Fibroblast of the aortic adventitia (primary cell): Measurements from ENCODE around the gene MOGAT3. TPM values are rescaled to one million over a fixed set of nuclear protein-coding genes. Genes with fewer than 3 reads are reported as not detected.

ENCODE experiments used
- DNase-seq: peaks from one replicate; pipeline ENCODE4 v3.0.0-alpha.2; 2010; ENCODE audit warnings: low read depth
- H3K4me3 ChIP-seq: 2 replicates; pipeline ENCODE4 v1.5.1; 2011; ENCODE audit warnings: low read depth, mild to moderate bottlenecking, control low read depth, low read length, moderate library complexity
- total RNA-seq: library from RNA; depleted of rRNA; stranded (reverse); fragments of >200 nt; gene quantifications from 2 replicates; pipeline ENCODE4 v1.2.3, GENCODE V29; 2012; ENCODE audit warnings: low replicate concordance
- TF ChIP-seq, protein P1 (sequence below): IDR thresholded peaks from 2 replicates; pipeline ENCODE4 v1.5.1; 2011; ENCODE audit warnings: mild to moderate bottlenecking, low read length, control low read depth, inconsistent platforms; ENCODE audit not compliant: insufficient read depth

Gene MOGAT3
- total RNA-seq, 1 donor: not detected

DNA sequence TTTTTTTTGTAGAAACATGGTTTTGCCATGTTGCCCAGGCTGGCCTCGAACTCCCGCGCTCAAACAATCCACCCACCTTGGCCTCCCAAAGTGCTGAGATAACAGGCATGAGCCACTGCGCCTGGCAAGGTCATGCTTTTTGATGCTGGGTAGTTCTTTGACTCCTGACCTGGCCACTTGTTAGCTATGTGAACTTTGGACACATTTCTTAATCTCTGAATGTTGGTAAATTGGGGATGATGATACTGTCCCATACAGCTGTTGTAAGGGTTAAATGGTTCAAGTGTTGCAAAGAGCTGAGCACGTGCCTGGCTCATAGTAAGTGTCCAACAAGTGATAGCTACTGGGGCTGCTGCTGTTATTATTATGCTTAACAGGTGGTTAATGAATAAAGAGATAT lies 19.5 kb upstream of the MOGAT3 start:
- TF ChIP-seq, protein P1, sequence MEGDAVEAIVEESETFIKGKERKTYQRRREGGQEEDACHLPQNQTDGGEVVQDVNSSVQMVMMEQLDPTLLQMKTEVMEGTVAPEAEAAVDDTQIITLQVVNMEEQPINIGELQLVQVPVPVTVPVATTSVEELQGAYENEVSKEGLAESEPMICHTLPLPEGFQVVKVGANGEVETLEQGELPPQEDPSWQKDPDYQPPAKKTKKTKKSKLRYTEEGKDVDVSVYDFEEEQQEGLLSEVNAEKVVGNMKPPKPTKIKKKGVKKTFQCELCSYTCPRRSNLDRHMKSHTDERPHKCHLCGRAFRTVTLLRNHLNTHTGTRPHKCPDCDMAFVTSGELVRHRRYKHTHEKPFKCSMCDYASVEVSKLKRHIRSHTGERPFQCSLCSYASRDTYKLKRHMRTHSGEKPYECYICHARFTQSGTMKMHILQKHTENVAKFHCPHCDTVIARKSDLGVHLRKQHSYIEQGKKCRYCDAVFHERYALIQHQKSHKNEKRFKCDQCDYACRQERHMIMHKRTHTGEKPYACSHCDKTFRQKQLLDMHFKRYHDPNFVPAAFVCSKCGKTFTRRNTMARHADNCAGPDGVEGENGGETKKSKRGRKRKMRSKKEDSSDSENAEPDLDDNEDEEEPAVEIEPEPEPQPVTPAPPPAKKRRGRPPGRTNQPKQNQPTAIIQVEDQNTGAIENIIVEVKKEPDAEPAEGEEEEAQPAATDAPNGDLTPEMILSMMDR: no peak

GRCh38 chr7:101218236-101219125 lies 17.6 kb upstream of the MOGAT3 start:
- peak overlapping the region; percentile 78 for H3K4me3 ChIP-seq
- TF ChIP-seq, protein P1: no peak
- DNase-seq: peak; percentile 25

More for the DNA sequence above, 19.5 kb upstream of the MOGAT3 start:
- no peak for DNase-seq
- H3K4me3 ChIP-seq: no peak overlapping the region

DNA sequence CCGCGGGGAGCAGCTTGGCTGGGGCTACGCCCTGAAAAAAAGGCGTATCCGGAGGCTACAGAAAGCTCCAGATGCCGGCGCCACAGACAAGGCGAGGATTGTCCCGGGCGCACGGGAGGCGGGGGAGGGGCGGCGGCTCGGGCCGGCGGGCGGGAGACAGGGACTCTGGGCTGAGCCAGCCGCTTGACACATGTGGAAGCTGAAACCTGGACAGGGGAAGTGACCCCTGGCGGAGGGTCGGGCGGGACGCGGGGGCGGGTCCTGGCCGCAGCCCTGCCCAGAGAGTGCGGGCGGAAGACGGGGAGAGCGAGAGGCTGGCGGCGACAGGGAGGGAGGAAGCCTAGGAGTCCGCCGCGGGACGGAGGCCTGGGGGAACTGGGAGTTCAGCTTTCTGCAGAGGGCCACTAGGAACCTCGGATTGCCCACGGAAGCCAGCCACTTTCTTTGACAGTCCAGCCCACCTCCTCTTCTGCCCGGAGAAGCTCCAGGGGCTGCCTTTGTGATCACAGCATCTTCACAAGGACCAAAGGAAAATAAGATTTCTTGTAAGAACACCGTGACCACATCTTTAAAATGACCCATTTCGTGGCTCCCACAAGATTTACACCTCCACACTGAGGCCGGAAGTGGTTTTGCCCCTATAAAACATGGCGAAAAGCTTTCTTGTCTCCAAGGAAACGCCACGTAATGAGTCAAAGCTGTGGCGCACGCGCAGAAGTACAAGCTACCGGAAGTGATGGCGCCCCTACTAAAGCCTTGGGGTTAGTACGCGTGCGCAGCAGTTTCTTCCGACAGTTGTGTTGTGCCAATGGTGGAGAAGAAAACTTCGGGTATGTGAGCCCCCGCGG lies 16.8 kb upstream of the MOGAT3 start, which contains the start of the genes PLOD3 and ZNHIT1:
PLOD3 (minus strand) TSS at position 194 of the 848 bp plus-strand sequence. CDS start 307 bp downstream, outside the sequence.
ZNHIT1 (plus strand) TSS at position 778 of the 848 bp plus-strand sequence; CDS start at position 809, 31 bp downstream.
- peak; percentile 99 for DNase-seq
- TF ChIP-seq, protein P1: peak; percentile 6
- peak within 1 kb of the TSS; percentile 88 for H3K4me3 ChIP-seq

DNA sequence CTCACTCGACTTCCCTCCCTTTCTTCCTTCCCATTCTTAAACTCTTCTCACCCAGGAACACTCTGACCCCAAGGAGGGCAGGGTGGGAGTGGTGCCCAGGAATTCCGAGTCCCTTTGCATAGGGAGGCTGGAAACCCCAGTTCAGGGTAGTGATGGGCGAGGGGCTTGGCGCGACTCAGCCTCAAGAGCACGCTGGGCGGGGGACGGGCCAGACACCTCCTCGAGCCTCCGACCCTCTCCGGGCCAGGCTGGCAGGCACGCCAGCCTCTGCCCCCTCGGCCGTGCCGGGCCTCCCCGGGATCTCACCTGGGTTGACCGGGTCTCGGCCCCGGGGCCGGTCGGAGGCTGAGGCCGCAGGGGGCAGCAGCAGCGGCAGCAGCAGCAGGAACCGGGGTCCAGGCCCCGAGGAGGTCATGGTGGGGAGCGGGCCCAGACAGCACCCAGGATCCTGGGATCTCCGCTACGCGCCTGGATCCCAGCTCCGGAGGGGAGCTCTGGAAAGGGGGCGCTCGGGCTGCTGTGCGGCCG lies 16.1 kb upstream of the MOGAT3 start:
- TF ChIP-seq, protein P1: no peak
- peak; percentile 17 for DNase-seq

DNA sequence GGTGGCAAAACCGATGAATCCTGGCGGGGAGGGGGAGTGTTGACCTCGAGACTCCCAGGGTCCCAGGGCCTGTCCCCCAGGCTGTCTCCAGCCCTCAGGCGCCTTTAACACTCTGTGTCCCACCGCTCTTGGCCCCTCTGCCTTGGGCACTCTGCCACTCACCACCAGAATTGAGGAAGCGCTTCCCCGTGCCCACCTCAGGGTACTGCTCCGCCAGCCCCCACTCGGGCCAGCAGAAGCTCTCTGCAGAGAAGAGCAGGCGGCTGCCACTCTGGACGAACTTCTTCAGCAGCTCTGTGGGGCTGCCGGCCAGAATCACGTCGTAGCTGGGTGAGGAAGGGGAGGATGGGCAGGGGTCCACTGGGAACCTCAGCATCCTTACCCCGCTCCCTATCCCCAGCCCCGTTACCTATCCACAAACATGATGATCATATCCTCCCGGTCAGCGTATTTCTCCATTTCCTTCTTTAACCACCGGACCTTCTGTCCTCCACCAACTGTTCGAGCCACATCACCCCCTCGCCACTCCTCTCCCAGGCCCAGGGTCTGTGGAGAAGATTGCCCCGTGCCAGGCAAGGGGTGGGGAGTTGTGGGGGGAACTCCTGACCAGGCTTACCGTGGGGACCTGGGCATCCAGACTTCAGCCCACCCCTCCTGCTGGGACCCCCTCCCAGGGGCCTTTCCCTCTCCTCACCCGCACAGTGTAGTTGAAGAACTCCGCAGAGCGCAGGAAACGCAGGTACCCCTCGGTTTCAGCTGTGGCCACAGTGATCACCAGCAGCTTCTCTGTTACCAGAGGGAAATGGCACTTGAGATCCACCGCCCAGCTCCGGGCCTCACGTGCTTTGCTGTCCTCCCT lies 15.4 kb upstream of the MOGAT3 start:
- DNase-seq: no peak
- TF ChIP-seq, protein P1: no peak
- peak overlapping the region; percentile 88 for H3K4me3 ChIP-seq

More for the DNA sequence above, 16.1 kb upstream of the MOGAT3 start:
- H3K4me3 ChIP-seq: peak overlapping the region; percentile 88
